NCI-H1930 (cell line): ENCODE data around the gene HDAC4.

ENCODE experiments used
- DNase-seq, 2 experiments: peaks; one replicate each; lab custom pipeline; 2025; lab: John Stamatoyannopoulos, UW

Gene HDAC4

DNA sequence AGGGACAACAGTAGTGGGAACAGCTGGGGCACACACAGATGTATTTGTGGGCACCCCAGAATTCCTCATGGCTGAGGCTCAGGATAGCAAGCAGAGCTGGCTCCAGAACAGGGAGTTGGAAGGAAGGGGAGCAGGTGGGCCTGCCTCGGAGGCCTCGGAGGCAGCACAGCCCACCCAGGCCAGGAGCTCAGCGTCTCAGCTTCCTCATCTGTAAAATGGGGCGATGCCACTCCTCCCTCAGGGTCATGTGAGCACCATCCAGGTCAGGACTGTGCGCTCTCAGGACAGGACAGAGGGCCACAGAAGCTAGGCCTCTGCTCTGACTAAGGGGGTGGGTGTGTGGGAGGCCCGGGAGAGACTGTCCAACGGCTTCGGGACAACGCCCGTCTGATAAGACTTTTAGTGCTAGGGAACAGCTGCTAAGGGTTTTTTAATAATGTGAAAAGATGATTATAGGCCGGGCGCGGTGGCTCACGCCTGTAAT is 106.2 kb downstream of the HDAC4 start:
- DNase-seq, result no peak

DNA sequence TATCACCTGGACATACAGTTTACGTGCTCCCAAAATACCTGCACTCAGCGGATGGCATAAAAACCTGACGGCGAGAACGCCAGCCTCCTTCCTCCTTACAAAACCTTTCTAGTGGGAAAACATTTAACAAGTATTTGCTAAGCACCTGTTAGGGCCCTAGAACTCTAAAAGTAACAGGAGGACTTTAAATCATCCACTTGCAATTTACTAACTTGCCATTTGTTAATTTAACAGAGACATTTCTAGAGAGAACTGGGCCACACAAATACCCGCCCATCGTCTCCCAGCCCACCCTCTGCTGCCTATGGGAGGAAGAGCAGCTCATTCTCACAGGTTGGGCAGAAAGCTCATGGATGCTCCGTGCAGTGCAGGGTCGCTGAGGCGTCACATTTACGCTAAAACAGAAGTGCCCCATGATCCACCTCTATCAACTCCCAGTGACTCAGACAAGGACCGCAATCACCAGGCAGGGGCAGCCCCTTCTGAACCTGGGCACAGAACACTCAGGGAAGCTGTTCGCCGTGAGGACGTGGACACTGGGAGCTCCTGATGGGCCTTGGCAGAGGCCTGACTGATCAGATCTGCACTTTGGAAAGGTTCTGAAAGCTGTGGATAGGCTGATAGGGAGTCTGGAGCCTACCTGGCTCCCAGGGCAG is 106.9 kb downstream of the HDAC4 start:
- DNase-seq, result no peak

DNA sequence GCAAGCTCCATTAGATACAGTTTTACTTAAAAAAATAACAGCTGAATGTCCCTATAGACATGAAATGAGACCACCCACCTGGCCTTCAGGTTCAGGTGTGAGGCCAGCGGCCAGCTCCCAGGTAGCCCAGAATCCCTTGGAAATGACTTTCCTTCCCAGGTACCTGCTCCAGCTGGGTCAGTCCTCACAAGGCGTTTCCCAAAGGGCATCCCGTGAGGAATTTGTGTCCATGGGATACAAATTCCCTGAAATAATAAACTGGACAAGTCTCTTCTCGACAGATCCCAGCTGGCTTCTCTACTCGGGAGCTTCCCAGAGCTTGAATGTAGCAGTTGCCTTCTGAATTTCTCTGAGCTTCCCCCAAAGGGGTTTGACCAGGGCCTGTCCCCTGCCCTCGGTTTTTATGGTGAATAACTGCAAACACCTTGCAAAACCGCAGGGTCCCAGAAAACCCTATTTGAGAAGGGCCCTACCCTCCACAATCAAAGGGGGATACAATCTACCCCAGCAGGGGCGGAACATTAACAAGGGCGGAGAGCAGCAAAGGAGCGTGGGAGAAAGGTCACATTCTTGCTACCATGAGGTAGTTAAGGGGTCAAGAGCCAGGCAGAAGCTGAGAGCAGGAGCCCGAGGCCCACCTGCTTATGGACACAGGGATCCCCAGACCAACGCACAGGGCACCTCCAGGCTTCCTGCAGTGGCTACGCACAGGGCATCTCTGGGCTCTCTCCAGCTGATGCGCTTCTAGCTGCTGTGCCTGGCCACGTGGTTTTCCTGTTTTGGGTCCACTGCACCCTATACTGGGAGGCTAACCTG is 107.7 kb downstream of the HDAC4 start:
- no peak for DNase-seq

DNA sequence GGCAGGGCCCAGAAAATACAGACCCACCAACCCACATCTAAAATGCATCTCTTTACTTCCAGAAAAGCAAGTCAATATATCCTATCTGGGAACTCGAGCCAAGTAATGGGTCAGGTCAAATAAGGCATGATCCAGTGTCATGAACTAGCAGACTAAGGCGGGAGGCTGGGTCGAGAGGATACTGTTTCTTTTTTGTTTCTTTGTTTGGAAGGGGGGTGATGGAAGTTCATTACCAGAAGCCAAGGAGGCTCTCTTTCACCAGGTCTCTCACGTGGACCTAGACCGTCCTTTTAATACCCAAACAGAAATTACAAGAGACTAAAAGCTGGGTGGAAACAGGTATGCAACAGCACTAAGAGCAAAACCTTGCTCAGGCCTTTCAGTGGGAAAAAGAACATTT is 108.3 kb downstream of the HDAC4 start:
- DNase-seq, result no peak

DNA sequence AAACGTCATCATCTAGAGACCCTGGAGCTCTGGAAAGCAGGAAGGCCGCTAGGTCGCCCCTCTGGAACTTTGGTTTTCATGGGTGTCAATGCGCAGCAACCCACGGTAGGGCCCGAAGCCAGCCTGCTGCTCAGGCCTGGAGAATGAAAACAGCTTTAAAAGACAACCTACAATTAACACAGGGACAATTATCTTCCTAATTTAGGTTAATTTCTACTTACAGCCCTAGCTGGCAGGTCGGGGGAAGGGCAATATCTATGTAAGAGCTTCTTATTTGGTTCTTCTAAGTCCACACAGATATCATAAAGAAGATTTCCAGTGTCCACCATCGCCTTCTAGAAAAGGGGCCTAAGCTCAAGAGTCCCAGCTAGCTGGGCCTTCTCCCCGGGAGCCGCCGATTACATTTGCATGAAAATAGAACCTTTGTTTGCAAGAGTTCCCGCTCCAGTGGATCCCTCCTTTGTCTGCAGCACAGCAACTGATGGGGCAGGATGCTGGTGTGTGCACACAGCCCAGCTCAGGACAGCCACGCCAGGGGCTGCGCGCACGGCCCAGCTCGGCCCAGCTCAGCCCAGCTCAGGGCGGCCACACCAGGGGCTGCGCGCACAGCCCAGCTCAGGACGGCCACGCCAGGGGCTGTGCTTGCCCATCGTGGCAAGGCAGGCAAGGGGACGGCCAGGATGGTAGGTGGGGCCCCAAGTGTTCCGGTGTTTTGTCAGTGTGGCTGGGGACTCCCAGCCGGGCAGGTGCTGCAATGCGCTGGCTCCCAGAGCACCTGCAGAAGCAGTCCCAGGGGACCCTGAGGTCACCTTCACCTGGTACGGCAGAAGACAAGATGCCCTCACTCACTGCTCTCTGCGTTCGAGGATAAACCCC is 109.1 kb downstream of the HDAC4 start:
- DNase-seq, result no peak

DNA sequence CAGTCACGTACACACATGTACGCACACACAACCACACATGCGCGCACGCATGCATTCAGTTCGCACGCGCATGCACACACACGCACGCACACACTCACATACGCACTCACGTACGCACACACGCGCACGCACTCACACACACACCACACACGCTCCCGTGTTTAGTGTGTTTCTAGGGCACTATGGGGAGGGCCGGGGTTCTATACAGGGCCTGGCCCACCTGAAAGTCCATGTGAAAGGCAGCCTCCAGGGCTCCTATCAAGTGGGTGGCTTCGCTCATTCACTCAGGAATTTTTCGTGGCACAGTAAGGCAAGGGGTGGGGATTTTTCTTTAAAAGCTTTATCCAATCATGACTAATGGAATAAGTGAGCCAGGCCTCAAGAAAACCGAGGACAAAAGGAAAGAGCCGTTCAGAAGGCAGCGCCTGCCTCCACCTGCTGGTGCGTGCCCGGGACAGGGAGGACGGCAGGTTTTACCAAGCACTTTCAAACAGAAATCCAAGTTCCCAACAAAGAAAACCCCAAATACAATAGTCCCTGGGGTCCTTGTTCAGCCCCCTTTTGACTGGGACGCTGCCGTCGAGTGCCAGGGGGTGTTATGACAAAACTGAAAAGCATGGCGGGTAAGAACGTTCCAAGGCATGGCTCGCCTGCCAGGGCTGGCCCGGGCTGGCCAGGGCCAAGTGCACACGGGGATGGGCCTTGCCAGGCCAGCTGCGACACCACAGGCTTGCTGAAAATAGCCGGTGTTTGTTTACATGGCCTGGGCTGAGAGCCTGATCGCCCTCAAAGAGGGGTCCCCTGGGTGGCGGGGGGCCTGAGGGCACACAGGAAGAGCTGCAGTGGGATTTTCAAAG is 110.0 kb downstream of the HDAC4 start:
- no peak for DNase-seq

DNA sequence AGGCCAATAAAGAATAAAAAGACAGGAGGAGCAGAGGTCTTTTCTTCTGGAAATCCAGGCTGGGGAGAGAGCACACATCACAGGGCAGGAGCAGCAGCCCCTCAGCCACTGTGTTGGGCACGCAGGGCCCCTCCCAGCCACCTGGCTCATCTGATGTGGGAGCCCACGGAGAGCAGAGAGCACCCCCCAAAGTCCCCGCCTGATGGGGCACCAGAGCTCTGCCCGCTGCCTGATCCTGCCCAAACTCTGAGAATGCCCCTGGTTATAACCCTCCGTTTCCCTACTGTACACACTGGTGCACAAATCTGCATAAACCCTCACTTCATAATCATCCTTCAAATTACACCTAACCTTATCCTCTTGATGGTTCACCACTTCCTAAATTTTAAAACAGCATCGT is 111.3 kb downstream of the HDAC4 start:
- no peak for DNase-seq

DNA sequence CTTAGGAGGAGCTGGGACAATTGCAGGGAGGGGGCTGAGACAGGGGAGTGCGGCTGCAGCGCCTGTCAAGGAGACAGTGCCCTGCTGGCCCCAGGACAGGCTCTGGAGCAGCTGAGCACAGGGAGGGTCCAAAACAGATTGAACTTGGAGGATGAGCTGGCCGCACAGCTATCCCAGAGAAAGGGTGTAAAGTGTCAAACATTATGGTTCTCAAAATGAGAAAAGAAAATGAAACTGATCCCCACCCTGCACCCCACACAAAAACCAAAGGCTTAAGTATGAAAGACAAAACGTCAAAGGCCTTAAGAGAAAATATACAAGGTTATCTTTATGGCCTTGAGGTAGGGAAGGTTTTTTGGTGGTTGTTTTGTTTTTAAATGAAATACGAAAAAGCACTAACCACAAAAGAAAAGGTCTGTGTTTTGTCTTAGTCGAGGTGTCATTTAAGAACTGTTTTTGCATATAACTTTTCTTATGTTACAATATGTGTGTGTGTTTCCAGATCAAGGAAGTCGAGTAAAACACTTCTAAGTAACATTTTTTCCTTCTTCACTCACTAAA is 111.8 kb downstream of the HDAC4 start:
- no peak for DNase-seq

DNA sequence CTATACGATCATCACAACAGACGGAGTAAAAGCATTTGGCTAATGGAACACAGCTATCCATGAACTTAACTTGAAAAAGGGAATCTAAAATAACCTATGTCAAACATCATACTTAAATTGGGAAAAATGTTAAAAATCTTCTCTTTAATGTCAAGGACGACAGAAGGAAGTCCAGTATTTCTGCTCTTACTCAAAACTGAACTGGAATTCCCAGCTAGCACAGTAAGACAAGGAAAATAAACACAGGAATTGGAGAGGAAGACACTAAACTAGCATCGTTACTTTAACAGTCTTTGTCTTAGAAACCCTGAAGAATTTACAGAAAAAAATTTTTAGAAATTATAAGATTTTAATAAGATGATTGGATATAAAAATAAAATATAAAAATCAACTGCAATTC is 112.6 kb downstream of the HDAC4 start:
- DNase-seq, result no peak

DNA sequence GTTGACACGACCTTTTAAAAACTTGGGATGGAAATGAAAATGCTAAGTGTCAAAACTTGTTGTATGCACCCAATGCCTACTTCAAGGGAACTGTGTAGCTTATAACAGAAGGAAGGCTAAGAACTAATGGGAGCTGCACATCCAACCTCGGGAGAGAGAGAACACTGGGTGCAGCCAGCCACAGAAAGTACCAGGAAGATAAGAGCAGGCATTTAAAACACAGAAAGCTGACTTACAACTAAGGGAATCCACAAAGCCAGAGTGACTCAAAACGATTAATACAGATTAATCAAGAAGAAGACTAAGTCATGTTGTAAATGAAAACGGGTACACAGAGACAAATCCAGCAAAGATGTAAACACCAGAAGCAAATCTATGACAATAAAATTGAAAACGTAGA is 113.4 kb downstream of the HDAC4 start:
- no peak for DNase-seq

DNA sequence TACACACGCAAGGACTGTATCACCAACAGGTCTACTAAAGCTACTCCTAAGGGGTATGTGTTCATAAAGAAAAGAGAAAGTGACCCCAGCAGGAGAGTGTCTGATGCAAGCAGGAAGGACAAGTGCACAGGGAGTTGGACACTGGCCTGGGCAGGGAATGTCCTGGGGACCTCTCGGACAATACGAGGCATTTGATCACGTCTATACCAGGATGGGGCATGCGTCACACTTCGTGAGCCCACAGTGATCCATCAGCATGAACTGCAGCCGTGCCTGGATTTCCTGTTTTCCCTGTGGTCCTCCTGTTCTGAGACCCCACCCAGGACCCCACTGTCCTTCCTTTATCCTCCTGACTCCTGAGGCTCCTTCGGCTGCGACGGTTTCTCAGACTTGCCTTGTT is 113.9 kb downstream of the HDAC4 start:
- no peak for DNase-seq

DNA sequence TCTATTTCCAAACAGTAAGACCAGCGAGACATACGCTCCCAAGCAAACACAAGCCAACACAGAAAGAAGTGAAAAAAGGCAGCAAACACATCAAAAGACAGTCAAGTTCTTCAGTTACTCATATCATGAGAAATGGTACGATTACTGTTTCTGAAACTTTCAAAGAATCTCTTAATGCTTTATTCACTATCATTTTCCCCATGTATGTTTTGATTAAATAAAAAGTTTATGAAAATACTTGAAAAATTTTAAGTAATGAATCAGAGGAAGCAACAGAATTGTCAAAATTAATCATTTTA is 114.9 kb downstream of the HDAC4 start:
- no peak for DNase-seq

DNA sequence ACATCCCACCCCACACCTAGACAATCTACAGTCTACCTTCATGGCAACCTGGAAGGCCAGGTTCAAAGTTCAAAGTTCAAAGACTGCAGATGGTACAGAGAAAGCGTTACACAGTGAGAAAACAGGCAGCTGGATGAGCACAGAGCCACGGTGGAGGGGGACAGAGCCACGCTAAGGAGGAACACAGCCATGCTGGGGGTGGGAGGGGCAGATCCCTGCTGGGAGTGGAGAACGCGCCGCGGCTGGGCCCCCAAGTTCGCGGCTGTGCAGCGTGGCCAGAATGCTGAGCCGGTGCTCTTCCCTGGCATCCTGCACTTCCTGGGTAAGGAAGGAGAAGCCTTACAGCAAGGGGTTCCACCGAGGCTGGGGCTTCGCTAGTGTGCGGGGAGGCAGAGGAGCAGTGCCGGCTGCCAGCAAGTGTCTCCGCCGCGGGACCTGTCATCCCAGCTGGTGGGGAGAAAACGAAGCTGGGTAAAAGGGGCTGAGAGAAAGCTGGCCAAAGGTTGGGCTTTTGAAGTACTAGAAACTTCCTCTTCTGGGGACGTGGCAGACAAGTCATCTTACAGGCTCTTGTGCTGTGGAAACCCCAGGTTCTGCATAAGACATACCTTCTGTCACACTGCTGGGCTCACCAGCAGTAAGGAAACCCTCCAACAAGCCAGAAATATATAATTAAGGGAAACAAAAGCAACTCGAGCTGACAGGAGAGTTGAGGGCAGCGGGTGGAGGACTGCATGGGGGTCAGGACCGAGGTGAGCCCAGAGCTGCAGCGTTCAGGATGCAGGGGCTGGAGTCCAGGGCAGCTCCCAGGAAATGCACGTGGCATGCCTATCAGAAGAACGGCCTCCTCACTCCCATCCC is 115.5 kb downstream of the HDAC4 start:
- no peak for DNase-seq

DNA sequence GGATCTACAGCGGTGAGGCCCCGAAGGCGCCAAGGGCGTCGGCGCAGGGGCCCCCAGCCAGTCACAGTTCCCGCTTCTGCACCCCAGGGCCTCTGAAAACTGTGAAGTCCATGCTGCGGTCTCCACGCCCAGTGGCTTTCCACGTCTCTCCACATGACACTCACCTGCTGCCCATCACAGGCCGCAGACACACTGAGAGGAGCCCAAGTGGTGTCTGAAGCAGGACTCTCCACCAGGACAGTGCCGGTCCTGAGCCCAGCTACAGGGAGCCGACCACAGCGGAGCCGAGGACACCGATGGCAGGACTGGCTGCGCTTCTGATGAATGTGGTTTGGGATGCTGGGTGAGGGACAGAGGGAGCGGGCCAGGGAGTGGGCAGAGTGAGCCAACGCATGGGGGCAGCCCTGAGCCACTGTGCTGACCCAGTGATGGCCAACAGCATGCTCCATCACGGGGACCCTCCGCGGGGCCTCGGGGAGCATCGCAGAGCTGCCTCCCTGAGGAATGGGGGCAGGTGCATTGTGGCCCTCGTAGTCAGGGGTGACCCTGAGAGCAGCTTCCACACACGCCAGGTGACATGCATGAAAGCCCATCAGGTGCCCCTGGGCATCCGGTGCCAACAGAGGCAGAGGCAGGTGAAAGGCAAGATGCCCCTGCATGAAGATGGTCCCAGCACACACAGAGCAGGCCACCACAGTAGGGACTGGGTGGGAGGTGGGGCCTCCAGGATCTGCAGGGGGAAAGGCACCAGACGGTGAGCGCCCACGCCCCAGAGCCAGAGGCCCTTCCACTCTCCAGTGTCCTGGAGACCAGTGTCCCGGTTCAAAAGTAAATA is 116.6 kb downstream of the HDAC4 start:
- no peak for DNase-seq

DNA sequence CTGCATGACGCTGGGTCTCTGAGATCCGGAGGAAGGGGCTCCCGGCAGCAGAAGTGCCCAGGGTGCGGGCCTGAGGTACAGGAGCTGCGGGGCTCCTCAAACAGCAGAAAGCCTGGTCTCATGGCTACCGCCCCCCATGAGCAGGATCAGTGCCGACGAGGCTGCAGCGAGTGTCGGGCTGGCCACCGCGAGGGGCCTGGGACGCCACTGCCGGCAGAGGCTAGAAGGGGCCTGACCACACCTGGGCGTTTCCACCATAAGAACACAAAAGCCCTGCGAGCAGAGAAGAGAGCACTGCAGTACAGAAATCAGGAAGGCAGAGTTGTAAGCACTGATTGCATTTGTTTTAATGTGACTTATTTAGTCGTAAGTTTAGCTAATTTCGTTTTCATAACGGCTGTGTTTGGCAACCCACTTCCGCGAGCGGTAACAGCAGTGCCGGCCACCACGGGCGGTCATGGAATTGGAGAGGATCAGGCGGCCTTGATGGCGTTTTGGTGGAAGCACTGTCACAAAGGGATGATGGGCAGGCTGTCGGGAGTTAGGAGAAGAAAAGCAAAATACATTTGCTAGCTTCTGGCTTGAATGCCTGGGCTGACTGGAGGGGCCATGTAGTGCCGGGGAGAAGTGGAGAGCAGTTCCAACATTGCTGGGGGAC is 117.4 kb downstream of the HDAC4 start:
- no peak for DNase-seq

DNA sequence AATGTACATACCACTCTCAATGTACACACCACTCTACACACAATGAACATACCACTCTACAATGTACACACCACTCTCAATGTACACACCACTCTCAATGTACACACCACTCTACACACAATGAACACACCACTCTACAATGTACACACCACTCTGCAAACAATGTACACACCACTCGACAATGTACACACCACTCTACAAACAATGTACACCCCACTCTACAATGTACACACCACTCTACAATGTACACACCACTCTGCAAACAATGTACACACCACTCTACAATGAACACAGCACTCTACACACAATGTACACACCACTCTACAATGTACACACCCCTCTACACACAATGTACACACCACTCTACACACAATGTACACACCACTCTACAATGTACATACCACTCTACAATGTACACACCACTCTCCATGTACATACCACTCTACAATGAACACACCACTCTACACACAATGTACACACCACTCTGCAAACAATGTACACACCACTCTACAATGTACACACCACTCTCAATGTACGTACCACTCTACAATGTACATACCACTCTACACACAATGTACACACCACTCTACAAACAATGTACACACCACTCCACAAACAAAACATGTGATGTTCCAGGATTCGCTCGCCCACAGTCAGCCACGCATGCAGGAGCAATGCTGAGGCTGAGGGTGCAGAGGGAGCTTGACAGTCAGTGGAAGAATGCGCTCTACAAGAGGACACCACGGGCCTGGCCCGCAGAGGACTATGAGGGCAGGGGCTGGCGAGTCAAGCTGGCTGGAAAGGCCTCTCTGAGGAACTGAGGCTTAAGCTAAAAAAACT is 118.2 kb downstream of the HDAC4 start:
- DNase-seq, result no peak

DNA sequence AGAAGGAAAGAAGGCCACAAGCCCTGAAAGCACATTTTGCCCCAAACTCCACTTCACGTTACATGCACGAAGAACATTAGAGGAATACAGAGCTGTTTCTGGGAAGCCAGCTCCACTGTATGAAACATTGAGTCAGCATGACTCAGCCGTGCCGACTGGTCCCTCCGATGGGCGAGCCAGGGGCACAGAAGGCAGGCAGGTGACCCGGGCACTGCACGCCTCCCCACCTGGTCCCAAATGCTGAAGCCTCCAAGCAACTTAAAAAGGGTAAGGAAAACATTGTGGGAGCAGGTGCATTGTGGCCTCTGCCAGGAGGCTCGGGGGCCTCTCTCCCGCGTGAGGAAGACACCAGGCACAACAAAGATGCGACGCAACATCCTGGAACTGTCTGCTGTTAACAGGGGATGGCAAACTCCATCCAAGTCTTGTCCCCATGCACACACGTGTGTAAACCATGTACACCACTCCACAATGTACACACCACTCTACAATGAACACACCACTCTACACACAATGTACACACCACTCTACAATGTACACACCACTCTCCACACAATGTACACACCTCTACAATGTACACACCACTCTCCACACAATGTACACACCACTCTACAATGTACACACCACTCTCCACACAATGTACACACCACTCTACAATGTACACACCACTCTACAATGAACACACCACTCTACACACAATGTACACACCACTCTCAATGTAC is 120.4 kb downstream of the HDAC4 start:
- DNase-seq, result peak in 1 of 2 experiments; percentile 30
